Measurements from ENCODE around the gene ATP9A. TPM values are rescaled to one million over a fixed set of nuclear protein-coding genes. Genes with fewer than 3 reads are reported as not detected.

The ATP9A gene
- polyA plus RNA-seq, 1 of the 3 experiments (the other 2 are of a cell fraction): 11.0 TPM

DNA sequence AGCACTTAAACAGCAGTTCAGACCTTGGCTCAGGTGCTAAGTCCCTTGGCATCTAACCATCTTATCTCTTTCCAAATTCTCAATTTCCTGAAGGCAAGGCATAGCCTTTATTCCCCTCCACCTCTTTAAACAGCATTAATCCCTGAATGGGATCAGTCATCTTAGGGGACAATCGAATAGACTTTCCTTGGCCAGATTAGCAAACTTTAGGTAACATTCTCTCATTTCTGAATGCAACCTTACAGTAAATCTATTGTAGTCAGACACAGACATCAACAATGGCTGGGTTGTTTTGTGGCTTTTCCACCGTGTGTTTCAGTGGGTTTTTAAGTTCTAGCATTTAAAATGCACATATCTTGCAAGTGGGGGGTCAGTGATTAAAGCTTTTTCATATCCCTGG lies 56.8 kb downstream of the ATP9A start:
- CTCF ChIA-PET: interaction anchor here (1.6 kb wide), 1 partner anchor 11 kb away, joined by 9 read pairs; no protein-coding TSS in a partner anchor
- Histone ChIP-seq H2AFZ (ENCODE audit: low read depth) (no peak overlapping the region), H3K4me3 (ENCODE audit: low read depth in 2 of 2, low read length in 1 of 2) (no peak overlapping the region), H3K27ac (ENCODE audit: low read depth in 2 of 2, low read length in 1 of 2) (no peak overlapping the region), H3K27me3 (ENCODE audit: insufficient read depth) (no peaks in the 10 kb centered on the region), H3K36me3 (replicated peaks in 1 of 2; ENCODE audit: control insufficient read depth in 1 of 2, insufficient read depth in 2 of 2, low read length in 1 of 2) (peaks cover 0 to 6% of the 10 kb centered on the region in 2 experiments), H3K4me1 (ENCODE audit: control insufficient read depth in 1 of 2, insufficient read depth in 2 of 2, low read depth in 1 of 2, low read length in 1 of 2) (peaks cover 4 to 9% of the 10 kb centered on the region in 2 experiments; a peak in 3 of 4 replicates), H3K4me2 (no peak overlapping the region), H4K20me1 (ENCODE audit: insufficient read depth) (no peaks in the 10 kb centered on the region), H3K9me2 (no peaks in the 10 kb centered on the region), H3F3A (replicated peaks; ENCODE audit: insufficient read depth) (no peaks in the 10 kb centered on the region), H3K9ac (no peak overlapping the region), H3K9me3 (no peaks in the 10 kb centered on the region), H3K79me2 (ENCODE audit: insufficient read depth) (no peaks in the 10 kb centered on the region)
- no peak for DNase-seq
- TF ChIP-seq SIN3A (IDR thresholded peaks at IDR 0.05; ENCODE audit: borderline replicate concordance, low read depth, low read length): no peak
- TF ChIP-seq, protein P1, sequence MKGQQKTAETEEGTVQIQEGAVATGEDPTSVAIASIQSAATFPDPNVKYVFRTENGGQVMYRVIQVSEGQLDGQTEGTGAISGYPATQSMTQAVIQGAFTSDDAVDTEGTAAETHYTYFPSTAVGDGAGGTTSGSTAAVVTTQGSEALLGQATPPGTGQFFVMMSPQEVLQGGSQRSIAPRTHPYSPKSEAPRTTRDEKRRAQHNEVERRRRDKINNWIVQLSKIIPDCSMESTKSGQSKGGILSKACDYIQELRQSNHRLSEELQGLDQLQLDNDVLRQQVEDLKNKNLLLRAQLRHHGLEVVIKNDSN (IDR thresholded peaks at IDR 0.05; ENCODE audit: borderline replicate concordance, low read depth): no peak
- TF ChIP-seq, protein P2, sequence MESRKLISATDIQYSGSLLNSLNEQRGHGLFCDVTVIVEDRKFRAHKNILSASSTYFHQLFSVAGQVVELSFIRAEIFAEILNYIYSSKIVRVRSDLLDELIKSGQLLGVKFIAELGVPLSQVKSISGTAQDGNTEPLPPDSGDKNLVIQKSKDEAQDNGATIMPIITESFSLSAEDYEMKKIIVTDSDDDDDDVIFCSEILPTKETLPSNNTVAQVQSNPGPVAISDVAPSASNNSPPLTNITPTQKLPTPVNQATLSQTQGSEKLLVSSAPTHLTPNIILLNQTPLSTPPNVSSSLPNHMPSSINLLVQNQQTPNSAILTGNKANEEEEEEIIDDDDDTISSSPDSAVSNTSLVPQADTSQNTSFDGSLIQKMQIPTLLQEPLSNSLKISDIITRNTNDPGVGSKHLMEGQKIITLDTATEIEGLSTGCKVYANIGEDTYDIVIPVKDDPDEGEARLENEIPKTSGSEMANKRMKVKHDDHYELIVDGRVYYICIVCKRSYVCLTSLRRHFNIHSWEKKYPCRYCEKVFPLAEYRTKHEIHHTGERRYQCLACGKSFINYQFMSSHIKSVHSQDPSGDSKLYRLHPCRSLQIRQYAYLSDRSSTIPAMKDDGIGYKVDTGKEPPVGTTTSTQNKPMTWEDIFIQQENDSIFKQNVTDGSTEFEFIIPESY (IDR thresholded peaks at IDR 0.05; ENCODE audit: borderline replicate concordance, low read depth): no peak
- TF ChIP-seq, protein P3, sequence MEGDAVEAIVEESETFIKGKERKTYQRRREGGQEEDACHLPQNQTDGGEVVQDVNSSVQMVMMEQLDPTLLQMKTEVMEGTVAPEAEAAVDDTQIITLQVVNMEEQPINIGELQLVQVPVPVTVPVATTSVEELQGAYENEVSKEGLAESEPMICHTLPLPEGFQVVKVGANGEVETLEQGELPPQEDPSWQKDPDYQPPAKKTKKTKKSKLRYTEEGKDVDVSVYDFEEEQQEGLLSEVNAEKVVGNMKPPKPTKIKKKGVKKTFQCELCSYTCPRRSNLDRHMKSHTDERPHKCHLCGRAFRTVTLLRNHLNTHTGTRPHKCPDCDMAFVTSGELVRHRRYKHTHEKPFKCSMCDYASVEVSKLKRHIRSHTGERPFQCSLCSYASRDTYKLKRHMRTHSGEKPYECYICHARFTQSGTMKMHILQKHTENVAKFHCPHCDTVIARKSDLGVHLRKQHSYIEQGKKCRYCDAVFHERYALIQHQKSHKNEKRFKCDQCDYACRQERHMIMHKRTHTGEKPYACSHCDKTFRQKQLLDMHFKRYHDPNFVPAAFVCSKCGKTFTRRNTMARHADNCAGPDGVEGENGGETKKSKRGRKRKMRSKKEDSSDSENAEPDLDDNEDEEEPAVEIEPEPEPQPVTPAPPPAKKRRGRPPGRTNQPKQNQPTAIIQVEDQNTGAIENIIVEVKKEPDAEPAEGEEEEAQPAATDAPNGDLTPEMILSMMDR (IDR thresholded peaks at IDR 0.05): no peak
- TF ChIP-seq RFX5 (IDR thresholded peaks at IDR 0.05; ENCODE audit: low read length): no peak
- TF ChIP-seq NRF1 (IDR thresholded peaks at IDR 0.05; ENCODE audit: low read depth, low read length): no peak
- no peak for TF ChIP-seq JUND (IDR thresholded peaks at IDR 0.05)
- TF ChIP-seq, protein P4, sequence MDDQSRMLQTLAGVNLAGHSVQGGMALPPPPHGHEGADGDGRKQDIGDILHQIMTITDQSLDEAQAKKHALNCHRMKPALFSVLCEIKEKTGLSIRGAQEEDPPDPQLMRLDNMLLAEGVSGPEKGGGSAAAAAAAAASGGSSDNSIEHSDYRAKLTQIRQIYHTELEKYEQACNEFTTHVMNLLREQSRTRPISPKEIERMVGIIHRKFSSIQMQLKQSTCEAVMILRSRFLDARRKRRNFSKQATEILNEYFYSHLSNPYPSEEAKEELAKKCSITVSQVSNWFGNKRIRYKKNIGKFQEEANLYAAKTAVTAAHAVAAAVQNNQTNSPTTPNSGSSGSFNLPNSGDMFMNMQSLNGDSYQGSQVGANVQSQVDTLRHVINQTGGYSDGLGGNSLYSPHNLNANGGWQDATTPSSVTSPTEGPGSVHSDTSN (IDR thresholded peaks at IDR 0.05): no peak
- TF ChIP-seq, protein P5, sequence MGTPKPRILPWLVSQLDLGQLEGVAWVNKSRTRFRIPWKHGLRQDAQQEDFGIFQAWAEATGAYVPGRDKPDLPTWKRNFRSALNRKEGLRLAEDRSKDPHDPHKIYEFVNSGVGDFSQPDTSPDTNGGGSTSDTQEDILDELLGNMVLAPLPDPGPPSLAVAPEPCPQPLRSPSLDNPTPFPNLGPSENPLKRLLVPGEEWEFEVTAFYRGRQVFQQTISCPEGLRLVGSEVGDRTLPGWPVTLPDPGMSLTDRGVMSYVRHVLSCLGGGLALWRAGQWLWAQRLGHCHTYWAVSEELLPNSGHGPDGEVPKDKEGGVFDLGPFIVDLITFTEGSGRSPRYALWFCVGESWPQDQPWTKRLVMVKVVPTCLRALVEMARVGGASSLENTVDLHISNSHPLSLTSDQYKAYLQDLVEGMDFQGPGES (IDR thresholded peaks at IDR 0.05; ENCODE audit: low read depth, low read length): no peak
- no peak for TF ChIP-seq FOXM1 (IDR thresholded peaks at IDR 0.05; ENCODE audit: low read depth)
- no peak for TF ChIP-seq CHD2 (IDR thresholded peaks at IDR 0.05; ENCODE audit: low read length, partially characterized antibody)
- no peak for TF ChIP-seq GABPA (IDR thresholded peaks at IDR 0.05; ENCODE audit: low read depth)
- no peak for TF ChIP-seq EZH2phosphoT487 (IDR thresholded peaks at IDR 0.05; ENCODE audit: borderline replicate concordance, low read depth)
- TF ChIP-seq, protein P6, sequence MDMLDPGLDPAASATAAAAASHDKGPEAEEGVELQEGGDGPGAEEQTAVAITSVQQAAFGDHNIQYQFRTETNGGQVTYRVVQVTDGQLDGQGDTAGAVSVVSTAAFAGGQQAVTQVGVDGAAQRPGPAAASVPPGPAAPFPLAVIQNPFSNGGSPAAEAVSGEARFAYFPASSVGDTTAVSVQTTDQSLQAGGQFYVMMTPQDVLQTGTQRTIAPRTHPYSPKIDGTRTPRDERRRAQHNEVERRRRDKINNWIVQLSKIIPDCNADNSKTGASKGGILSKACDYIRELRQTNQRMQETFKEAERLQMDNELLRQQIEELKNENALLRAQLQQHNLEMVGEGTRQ (IDR thresholded peaks at IDR 0.05; ENCODE audit: borderline replicate concordance, low read depth, low read length): no peak
- no peak for TF ChIP-seq RCOR1 (IDR thresholded peaks at IDR 0.05; ENCODE audit: low read length)
- TF ChIP-seq RAD21 (IDR thresholded peaks at IDR 0.05; ENCODE audit: low read length): no peak
- TF ChIP-seq GATA2 (CRISPR knock-in tag; IDR thresholded peaks at IDR 0.05): no peak
- TF ChIP-seq RXRA (IDR thresholded peaks at IDR 0.05; ENCODE audit: borderline replicate concordance, low read depth): no peak
- TF ChIP-seq FOSL2 (IDR thresholded peaks at IDR 0.05; ENCODE audit: borderline replicate concordance, low read depth): no peak
- TF ChIP-seq ELF1 (IDR thresholded peaks at IDR 0.05): no peak
- WGBS (ENCODE audit: low lambda C conversion rate): 92% methylated on average over 2 of the region's 2 CpGs
- POLR2A ChIA-PET: no interaction called here
